HUES6 (cell line): ENCODE measurements around the gene CRACDL.

Experiments used
- H3K27ac ChIP-seq: 2 replicates; pipeline ENCODE4 v1.7.0; 2013; ENCODE audit warnings: low read depth, mild to moderate bottlenecking, low read length, inconsistent platforms
- H3K27me3 ChIP-seq: 2 replicates; pipeline ENCODE4 v1.6.1; 2013; ENCODE audit warnings: low read length; ENCODE audit not compliant: control insufficient read depth, insufficient read depth
- H3K36me3 ChIP-seq: 2 replicates; pipeline ENCODE4 v1.6.1; 2013; ENCODE audit warnings: low read length; ENCODE audit not compliant: control insufficient read depth, insufficient read depth
- H3K4me1 ChIP-seq: 2 replicates; pipeline ENCODE4 v1.6.1; 2013; ENCODE audit warnings: low read length; ENCODE audit not compliant: control insufficient read depth, insufficient read depth
- H3K4me3 ChIP-seq: 2 replicates; pipeline ENCODE4 v1.5.1; 2013; ENCODE audit warnings: low read depth, low read length
- H3K9ac ChIP-seq: one replicate; pipeline ENCODE4 v1.6.1; 2013; ENCODE audit warnings: mild to moderate bottlenecking, low read length
- H3K9me3 ChIP-seq: 2 replicates; pipeline ENCODE4 v1.6.1; 2013; ENCODE audit warnings: low read depth, low read length; ENCODE audit not compliant: control insufficient read depth, insufficient read depth

The CRACDL gene

DNA sequence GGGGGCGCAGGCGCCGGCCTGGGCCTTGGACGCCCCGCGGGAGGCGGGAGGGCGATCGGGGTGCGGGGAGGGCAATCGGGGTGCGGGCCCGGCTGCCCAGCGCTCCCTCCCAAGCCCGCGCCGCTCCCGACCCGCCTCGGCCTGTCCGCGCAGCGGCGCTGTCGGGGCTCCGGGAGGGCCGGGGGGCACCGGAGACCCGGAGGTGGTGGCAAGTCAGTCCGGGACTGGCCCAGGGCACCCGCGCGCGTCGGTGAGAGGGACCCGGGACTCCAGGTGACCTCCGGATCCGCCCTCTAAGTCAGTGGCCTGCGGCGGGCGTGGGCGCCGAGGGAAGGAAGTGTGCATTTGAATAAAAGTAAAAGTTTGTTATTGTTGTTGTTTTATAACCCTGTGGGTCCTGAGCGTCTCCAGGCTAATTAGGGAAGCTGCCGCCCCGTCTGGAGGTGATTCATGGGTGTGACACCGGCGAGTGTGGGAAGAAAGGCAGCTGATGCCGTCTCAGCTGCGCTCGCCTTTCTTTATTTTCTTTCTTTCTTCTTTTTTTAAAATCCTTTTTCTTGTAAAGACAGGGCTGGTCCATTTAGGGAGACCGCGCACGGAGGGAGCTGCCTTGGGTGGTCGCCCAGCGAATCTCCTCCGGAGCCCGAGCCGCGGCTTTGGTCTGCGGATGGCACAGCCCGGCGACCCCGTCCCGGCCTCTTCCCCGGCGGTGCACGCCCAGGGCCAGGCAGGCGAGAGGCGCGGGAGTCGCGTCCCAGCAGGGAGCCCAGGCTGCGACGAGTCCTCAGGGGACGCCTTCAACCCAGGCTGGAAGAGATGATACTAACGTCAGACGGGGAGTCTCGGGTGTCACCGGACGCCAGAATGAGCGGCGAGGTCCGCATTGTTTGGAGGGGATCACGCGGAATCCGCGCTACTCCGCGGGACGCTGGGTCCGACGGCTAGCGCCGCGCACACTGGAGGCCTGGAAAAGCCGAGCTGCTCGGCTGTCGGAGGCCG, 627 bp upstream of the CRACDL start:
- Histone ChIP-seq H3K9me3 (no peaks in the 10 kb centered on the region), H3K27me3 (peaks cover 83% of the 10 kb centered on the region)

DNA sequence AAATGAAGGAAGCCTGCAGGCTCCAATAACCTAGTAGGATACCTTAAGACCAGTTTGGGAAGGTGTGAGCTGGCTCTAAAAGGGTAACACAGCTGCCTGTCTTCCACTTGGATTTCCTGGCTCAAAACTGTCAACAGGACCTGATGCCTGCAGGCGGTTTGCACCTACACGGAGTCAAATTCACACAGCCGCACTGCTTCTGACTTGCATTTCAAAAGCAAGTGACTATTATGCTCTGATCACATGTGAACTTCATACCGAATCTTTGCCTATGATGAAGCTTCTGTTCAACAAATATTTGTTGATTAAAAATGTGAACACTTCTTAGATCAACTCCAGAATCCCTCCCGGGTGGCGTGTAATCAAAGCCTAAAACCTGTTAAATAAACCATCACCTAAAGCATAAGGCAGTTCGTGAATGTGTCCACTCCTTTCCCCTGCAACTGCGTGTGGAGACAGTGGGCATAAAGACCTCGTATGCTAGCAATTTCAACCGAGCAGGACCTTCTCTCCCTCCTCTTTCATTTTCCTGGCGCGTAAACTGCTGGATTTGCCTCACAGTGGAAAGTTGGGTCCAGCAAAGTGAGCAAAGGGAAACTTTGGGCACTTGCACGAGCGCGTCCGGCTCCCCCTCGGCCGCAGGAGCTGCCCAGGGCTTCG, 784 bp downstream of the CRACDL start:
- Histone ChIP-seq H3K4me1 (peaks cover 13% of the 10 kb centered on the region; the same call in 1 of the 2 replicates), H3K9ac (no peak overlapping the region), H3K27ac (no peak overlapping the region), H3K36me3 (no peaks in the 10 kb centered on the region), H3K9me3 (no peaks in the 10 kb centered on the region), H3K4me3 (peak overlapping the region; percentile 68), H3K27me3 (peaks cover 83% of the 10 kb centered on the region)

More for the DNA sequence above, 627 bp upstream of the CRACDL start:
- Histone ChIP-seq H3K4me3 (peak overlapping the region; percentile 68), H3K9ac (peak overlapping the region; percentile 53), H3K4me1 (peaks cover 13% of the 10 kb centered on the region; the same call in 1 of the 2 replicates), H3K36me3 (no peaks in the 10 kb centered on the region), H3K27ac (no peak overlapping the region)

DNA sequence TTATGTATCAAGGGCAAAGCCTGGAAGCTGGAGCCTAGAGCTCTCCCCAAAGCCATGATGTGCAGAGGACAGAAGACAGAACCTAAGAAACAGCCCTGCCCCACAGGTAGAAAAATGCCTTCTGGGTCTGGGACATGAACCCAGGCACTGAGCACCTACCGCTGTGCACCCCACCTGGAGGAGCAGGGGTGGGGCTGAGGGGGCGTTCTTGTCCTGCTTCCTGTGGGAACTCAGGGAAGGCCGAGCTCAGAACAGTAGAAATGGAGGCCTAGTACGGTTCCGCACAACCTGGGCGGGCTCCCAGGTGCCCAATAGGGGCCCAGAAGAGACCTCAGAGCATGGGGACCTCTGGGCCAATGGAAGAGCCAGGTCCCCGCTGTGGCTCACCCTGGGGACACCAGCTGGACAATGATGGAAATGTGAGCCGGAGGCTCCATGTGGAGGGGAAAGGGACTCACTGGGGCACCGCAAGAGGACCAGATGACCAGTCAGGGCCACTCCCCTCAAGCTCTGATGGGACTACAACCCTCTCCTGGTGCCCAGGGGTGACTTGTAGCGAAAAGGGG, 3.2 kb downstream of the CRACDL start:
- no peaks in the 10 kb centered on the region for H3K36me3 ChIP-seq
- H3K27me3 ChIP-seq, result peaks cover 60% of the 10 kb centered on the region
- no peak overlapping the region for H3K9ac ChIP-seq
- H3K4me1 ChIP-seq, result peaks cover 13% of the 10 kb centered on the region; the same call in 1 of the 2 replicates
- no peaks in the 10 kb centered on the region for H3K9me3 ChIP-seq
- H3K4me3 ChIP-seq, result no peak overlapping the region
- no peak overlapping the region for H3K27ac ChIP-seq

DNA sequence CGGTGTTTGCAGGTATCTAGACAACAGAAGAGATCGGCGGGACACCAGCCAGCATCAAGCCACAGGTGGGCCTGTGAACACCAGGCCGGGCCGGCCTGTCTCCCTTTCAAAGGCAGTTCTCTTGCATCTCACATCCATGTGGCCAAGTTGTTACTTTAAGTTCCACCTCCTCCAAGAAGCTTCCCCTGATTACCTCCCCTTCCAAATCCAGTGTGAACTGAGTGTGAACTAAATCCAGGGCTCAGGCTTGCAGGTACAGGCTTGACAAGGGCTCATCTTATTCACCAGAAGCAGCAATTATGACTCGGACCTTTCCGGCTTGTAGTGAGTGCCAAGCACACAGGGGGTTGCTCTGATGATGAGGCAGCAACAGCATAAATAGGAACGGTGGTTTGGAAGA, 3.9 kb downstream of the CRACDL start:
- H3K4me1 ChIP-seq, result peaks cover 17% of the 10 kb centered on the region
- peaks cover 53% of the 10 kb centered on the region for H3K27me3 ChIP-seq
- no peak overlapping the region for H3K9ac ChIP-seq
- no peaks in the 10 kb centered on the region for H3K9me3 ChIP-seq
- no peaks in the 10 kb centered on the region for H3K36me3 ChIP-seq
- H3K27ac ChIP-seq, result no peak overlapping the region
- H3K4me3 ChIP-seq, result no peak overlapping the region

DNA sequence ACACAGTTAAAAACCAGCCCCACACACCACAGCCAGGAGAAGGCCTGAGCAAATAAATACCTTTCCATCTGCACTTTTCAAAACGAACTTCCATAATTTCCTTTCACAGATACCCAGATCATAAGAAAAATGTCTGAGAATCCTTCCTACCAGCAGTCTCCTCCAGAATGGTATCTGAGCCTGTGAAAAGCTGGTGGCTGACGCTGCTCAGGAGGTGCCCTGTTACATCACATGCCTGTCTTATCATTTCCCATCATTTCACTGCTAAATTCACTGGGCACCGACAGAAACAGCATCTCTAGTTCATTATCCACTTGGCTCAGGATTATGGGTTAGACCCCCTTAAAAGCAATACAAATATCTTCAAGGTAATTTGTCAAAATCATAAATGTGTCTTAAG, 4.4 kb downstream of the CRACDL start:
- peaks cover 47% of the 10 kb centered on the region for H3K27me3 ChIP-seq
- no peak overlapping the region for H3K4me3 ChIP-seq
- no peak overlapping the region for H3K9ac ChIP-seq
- no peaks in the 10 kb centered on the region for H3K36me3 ChIP-seq
- H3K27ac ChIP-seq, result no peak overlapping the region
- no peaks in the 10 kb centered on the region for H3K9me3 ChIP-seq
- H3K4me1 ChIP-seq, result peaks cover 14% of the 10 kb centered on the region

DNA sequence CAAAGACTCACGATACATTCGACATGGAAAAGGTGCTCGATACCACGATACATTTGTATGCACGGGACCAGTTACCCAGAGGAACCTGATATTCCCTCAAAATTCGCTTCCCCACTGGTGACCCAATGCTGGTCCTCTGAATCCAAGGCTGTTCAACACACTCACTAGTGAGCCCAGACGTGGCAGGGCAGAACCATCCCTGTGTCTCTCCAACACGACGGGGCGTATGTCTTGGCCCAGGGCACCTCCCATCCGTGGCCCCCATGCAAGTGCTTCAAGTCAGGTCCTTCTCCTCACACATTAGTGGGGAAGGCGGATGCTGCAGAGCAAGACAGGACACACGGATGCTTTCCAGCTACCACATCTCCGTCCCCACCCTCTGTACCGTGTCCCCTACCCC, 6.1 kb downstream of the CRACDL start:
- H3K27ac ChIP-seq, result no peak overlapping the region
- peaks cover 8% of the 10 kb centered on the region; the same call in 1 of the 2 replicates for H3K4me1 ChIP-seq
- no peak overlapping the region for H3K4me3 ChIP-seq
- H3K27me3 ChIP-seq, result peaks cover 31% of the 10 kb centered on the region
- H3K9ac ChIP-seq, result no peak overlapping the region
- H3K36me3 ChIP-seq, result no peaks in the 10 kb centered on the region
- H3K9me3 ChIP-seq, result no peaks in the 10 kb centered on the region

DNA sequence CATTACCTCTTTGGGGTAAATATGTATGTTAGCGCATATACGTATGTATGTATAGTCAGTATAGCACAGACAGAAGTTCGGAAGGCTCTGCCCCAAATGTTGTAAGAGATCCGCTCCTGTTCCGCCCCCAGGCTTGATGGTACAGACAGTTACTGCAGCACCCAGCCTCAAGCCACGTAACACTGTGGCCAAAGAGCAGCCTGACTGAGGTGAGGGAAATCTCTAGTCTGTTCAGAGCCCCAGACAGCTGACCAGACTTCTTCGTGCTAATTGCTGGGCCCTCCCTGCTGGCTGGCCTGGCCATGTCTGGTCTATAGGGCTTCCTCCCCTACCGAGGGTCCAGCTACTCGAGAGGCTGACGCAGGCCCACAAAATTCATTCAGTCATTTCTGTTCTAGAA, 7.8 kb downstream of the CRACDL start:
- H3K4me3 ChIP-seq, result no peak overlapping the region
- no peak overlapping the region for H3K27ac ChIP-seq
- peaks cover 7% of the 10 kb centered on the region for H3K9me3 ChIP-seq
- H3K4me1 ChIP-seq, result peaks cover 8% of the 10 kb centered on the region; the same call in 1 of the 2 replicates
- H3K36me3 ChIP-seq, result no peaks in the 10 kb centered on the region
- H3K27me3 ChIP-seq, result peaks cover 14% of the 10 kb centered on the region
- H3K9ac ChIP-seq, result no peak overlapping the region

DNA sequence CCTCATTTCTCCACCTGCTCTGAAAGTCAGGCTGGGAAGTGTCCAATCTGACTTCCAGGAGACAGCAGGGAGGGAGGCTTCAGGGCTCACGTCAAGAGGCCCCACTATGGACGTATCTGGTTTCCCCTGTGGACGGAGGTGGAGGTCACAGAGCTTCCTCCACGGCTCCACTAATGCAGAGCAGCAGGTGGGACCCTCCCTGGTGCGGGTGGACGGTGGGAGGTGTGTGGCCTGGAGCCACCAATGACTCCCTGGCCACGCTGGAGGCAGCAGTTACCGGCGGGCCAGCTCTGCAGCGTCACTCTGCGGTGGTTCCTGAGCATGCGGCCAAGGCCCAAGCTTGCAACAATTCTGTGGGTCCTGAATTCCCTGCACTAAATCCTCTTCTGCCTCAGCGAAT, 9.0 kb downstream of the CRACDL start:
- peaks cover 8% of the 10 kb centered on the region; the same call in 1 of the 2 replicates for H3K4me1 ChIP-seq

DNA sequence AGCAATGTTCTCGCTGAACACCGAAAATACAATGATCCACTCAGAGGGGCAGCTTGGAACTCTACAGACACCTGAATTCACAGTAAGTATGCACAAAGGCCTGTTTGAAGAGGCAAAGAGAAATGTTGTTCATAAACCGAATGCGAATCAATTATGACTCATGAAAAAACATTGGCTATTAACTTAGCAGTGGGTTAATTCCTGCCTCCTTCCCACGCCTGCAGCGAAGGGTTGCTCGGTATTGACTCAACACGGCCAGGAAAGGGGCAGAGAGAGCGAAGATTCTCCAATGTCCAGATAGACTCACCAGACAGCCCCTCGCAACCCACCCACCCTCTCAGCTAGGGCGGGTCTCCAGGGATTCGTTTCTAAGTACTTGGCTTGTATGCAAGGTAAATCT, 9.4 kb downstream of the CRACDL start:
- peaks cover 7% of the 10 kb centered on the region for H3K9me3 ChIP-seq
- no peaks in the 10 kb centered on the region for H3K36me3 ChIP-seq
- no peak overlapping the region for H3K27ac ChIP-seq
- no peak overlapping the region for H3K4me3 ChIP-seq
- no peak overlapping the region for H3K9ac ChIP-seq
- peaks cover 8% of the 10 kb centered on the region; the same call in 1 of the 2 replicates for H3K4me1 ChIP-seq
- no peaks in the 10 kb centered on the region for H3K27me3 ChIP-seq

More for the DNA sequence above, 9.0 kb downstream of the CRACDL start:
- Histone ChIP-seq H3K36me3 (no peaks in the 10 kb centered on the region), H3K9me3 (peaks cover 7% of the 10 kb centered on the region), H3K27me3 (peaks cover 2% of the 10 kb centered on the region; the same call in 1 of the 2 replicates), H3K9ac (no peak overlapping the region), H3K4me3 (no peak overlapping the region), H3K27ac (no peak overlapping the region)

DNA sequence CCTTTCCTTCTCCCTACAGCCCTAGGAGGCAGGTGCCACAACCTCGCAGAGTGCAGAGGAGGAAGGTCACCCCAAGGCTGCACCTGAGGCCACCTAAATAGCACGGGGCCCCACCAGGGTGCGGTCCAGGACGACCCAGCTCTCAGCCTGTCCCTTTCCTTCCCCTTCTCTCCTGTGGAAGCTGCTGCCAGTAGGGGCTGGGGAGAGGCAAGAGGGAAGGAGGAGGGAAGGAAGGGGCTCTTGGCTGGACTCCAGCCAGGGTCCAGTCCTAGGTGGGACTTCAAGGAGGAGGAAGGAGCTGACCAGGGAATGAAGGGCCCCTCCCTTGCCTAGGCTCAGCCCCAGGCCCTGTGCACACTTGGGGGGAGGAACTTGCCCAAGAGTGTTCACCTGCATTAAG, 11.1 kb downstream of the CRACDL start:
- Histone ChIP-seq H3K36me3 (no peaks in the 10 kb centered on the region), H3K4me1 (peaks cover 8% of the 10 kb centered on the region; the same call in 1 of the 2 replicates), H3K4me3 (no peak overlapping the region), H3K9me3 (peaks cover 7% of the 10 kb centered on the region), H3K27me3 (no peaks in the 10 kb centered on the region), H3K27ac (no peak overlapping the region), H3K9ac (no peak overlapping the region)
